Measurements from ENCODE around the gene MCM8. TPM values are rescaled to one million over a fixed set of nuclear protein-coding genes. Genes with fewer than 3 reads are reported as not detected.

The MCM8 gene
- total and polyA plus RNA-seq, 4 donors: 0.49 to 11.0 (median 1.5) TPM

DNA sequence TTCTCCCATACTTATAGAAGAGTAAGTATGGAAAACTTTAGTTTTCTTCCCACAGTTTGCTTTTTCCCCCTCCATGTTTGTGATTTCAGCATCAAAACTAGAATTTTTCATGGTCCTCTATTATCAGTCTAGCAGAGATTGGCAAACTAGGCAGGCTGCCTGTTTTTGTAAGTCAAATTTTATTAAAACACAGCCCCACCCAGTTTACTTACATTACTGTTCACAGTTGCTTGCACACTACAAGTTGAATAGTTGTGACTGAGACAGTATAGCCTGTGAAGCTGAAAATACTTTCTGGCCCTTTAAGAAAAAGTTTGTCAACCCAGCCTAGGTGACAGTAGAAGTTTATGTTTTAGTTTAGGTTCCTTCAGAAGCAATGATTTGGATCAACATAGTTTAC is 19.5 kb downstream of the MCM8 start:
- DNase-seq (ENCODE audit: low spot score): no peak
- peaks cover 0 to 8% (median 3%) of the 10 kb centered on the region in 4 donors for H3K36me3 ChIP-seq (ENCODE audit: control insufficient read depth in 4 of 4, insufficient read depth in 3 of 4, low read depth in 1 of 4, low read length in 3 of 4)
- no peak overlapping the region for H3K27ac ChIP-seq (ENCODE audit: low read depth in 1 of 2, low read length in 2 of 2)
- TF ChIP-seq, protein P1, sequence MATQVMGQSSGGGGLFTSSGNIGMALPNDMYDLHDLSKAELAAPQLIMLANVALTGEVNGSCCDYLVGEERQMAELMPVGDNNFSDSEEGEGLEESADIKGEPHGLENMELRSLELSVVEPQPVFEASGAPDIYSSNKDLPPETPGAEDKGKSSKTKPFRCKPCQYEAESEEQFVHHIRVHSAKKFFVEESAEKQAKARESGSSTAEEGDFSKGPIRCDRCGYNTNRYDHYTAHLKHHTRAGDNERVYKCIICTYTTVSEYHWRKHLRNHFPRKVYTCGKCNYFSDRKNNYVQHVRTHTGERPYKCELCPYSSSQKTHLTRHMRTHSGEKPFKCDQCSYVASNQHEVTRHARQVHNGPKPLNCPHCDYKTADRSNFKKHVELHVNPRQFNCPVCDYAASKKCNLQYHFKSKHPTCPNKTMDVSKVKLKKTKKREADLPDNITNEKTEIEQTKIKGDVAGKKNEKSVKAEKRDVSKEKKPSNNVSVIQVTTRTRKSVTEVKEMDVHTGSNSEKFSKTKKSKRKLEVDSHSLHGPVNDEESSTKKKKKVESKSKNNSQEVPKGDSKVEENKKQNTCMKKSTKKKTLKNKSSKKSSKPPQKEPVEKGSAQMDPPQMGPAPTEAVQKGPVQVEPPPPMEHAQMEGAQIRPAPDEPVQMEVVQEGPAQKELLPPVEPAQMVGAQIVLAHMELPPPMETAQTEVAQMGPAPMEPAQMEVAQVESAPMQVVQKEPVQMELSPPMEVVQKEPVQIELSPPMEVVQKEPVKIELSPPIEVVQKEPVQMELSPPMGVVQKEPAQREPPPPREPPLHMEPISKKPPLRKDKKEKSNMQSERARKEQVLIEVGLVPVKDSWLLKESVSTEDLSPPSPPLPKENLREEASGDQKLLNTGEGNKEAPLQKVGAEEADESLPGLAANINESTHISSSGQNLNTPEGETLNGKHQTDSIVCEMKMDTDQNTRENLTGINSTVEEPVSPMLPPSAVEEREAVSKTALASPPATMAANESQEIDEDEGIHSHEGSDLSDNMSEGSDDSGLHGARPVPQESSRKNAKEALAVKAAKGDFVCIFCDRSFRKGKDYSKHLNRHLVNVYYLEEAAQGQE (IDR thresholded peaks at IDR 0.05): no peak
- no peak for TF ChIP-seq RAD21 (IDR thresholded peaks at IDR 0.05)
- TF ChIP-seq EGR1 (IDR thresholded peaks at IDR 0.05; ENCODE audit: low read depth in 2 of 2): no peak
- no peak for TF ChIP-seq YY1 (IDR thresholded peaks at IDR 0.05)
- TF ChIP-seq HNF4A (conservative IDR thresholded peaks at IDR 0.05): no peak
- no peak for TF ChIP-seq JUND (IDR thresholded peaks at IDR 0.05)
- TF ChIP-seq TAF1 (conservative IDR thresholded peaks at IDR 0.05): no peak
- TF ChIP-seq, protein P2, sequence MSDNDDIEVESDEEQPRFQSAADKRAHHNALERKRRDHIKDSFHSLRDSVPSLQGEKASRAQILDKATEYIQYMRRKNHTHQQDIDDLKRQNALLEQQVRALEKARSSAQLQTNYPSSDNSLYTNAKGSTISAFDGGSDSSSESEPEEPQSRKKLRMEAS (IDR thresholded peaks at IDR 0.05): no peak
- no peak for TF ChIP-seq GABPA (IDR thresholded peaks at IDR 0.05 in 1 of 2, conservative IDR thresholded peaks at IDR 0.05 in 1 of 2)
- no peaks in the 10 kb centered on the region for H3K4me1 ChIP-seq (ENCODE audit: control insufficient read depth in 4 of 4, insufficient read depth in 4 of 4, low read length in 3 of 4)
- no peak overlapping the region for H3K9ac ChIP-seq (ENCODE audit: low read depth in 1 of 2, low read length in 2 of 2)
- H3K9me3 ChIP-seq (ENCODE audit: control insufficient read depth in 4 of 4, low read length in 3 of 4): no peaks in the 10 kb centered on the region
- H3K4me3 ChIP-seq (ENCODE audit: low read depth in 1 of 3, low read length in 3 of 3): no peak overlapping the region
- no peaks in the 10 kb centered on the region for H3K27me3 ChIP-seq (ENCODE audit: control insufficient read depth in 4 of 4, insufficient read depth in 4 of 4, low read length in 3 of 4)

DNA sequence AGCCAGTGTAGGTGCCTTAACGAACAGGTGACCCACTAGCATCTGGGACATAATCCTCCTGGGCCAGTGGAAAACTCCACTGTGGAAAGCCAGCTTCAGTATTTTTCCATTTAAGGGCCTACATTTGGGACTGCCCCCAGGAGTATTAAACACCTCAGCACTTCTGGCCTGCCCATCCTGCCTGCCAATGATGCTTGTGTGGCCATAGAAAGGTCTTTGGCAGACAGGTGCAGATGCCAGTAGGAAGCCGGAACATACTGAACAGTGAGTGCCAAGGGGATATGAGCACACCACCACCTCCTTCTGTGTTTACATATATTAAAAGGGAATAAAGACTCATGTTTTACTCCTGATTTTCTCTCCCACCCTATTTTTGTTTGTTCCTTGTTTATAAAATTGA is 19.9 kb downstream of the MCM8 start:
- Histone ChIP-seq H3K9ac (ENCODE audit: low read depth in 1 of 2, low read length in 2 of 2) (no peak overlapping the region), H3K4me3 (ENCODE audit: low read depth in 1 of 3, low read length in 3 of 3) (no peak overlapping the region)
- TF ChIP-seq FOXA1 (IDR thresholded peaks at IDR 0.05) (no peak), GABPA (IDR thresholded peaks at IDR 0.05 in 1 of 2, conservative IDR thresholded peaks at IDR 0.05 in 1 of 2) (no peak), FOXA2 (IDR thresholded peaks at IDR 0.05) (no peak)

DNA sequence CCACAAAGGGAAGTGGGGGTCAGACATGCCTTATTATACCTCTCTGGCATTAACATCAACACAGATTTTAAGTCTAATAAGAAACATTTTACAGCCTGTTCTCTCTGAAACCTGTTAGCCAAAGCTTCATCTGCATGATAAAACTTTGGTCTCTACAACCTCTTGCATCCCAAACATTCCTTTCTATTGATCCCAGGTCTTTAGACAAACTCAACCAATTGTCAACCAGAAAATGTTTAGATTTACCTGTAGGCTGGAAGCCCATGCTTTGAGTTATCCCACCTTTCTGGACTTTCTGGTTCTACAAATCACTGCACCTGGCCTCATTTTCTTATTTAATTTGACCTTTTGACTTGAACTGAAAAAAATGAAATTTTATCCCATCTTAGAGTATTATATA is 20.8 kb downstream of the MCM8 start:
- no peaks in the 10 kb centered on the region for H3K27me3 ChIP-seq (ENCODE audit: control insufficient read depth in 4 of 4, insufficient read depth in 4 of 4, low read length in 3 of 4)
- H3K27ac ChIP-seq (ENCODE audit: low read depth in 1 of 2, low read length in 2 of 2): no peak overlapping the region
- DNase-seq (ENCODE audit: low spot score): no peak
- H3K9me3 ChIP-seq (ENCODE audit: control insufficient read depth in 4 of 4, low read length in 3 of 4): no peaks in the 10 kb centered on the region
- H3K36me3 ChIP-seq (ENCODE audit: control insufficient read depth in 4 of 4, insufficient read depth in 3 of 4, low read depth in 1 of 4, low read length in 3 of 4): peaks cover 0 to 8% (median 3%) of the 10 kb centered on the region in 4 donors
- H3K4me3 ChIP-seq (ENCODE audit: low read depth in 1 of 3, low read length in 3 of 3): no peak overlapping the region
- no peak overlapping the region for H3K9ac ChIP-seq (ENCODE audit: low read depth in 1 of 2, low read length in 2 of 2)
- H3K4me1 ChIP-seq (ENCODE audit: control insufficient read depth in 4 of 4, insufficient read depth in 4 of 4, low read length in 3 of 4): no peaks in the 10 kb centered on the region
- TF ChIP-seq, protein P1 (IDR thresholded peaks at IDR 0.05): no peak
- TF ChIP-seq JUND (IDR thresholded peaks at IDR 0.05) (no peak), GABPA (IDR thresholded peaks at IDR 0.05 in 1 of 2, conservative IDR thresholded peaks at IDR 0.05 in 1 of 2) (no peak), FOXA2 (IDR thresholded peaks at IDR 0.05) (no peak), NR2F2 (IDR thresholded peaks at IDR 0.05) (no peak), HNF4A (conservative IDR thresholded peaks at IDR 0.05) (no peak), RXRA (IDR thresholded peaks at IDR 0.05) (no peak), EGR1 (IDR thresholded peaks at IDR 0.05; ENCODE audit: low read depth in 2 of 2) (no peak), SP1 (IDR thresholded peaks at IDR 0.05) (no peak), RAD21 (IDR thresholded peaks at IDR 0.05) (no peak), HNF4G (IDR thresholded peaks at IDR 0.05) (no peak)
- TF ChIP-seq, protein P3, sequence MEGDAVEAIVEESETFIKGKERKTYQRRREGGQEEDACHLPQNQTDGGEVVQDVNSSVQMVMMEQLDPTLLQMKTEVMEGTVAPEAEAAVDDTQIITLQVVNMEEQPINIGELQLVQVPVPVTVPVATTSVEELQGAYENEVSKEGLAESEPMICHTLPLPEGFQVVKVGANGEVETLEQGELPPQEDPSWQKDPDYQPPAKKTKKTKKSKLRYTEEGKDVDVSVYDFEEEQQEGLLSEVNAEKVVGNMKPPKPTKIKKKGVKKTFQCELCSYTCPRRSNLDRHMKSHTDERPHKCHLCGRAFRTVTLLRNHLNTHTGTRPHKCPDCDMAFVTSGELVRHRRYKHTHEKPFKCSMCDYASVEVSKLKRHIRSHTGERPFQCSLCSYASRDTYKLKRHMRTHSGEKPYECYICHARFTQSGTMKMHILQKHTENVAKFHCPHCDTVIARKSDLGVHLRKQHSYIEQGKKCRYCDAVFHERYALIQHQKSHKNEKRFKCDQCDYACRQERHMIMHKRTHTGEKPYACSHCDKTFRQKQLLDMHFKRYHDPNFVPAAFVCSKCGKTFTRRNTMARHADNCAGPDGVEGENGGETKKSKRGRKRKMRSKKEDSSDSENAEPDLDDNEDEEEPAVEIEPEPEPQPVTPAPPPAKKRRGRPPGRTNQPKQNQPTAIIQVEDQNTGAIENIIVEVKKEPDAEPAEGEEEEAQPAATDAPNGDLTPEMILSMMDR (IDR thresholded peaks at IDR 0.05; ENCODE audit: low read depth, low read length, missing input control): no peak
- TF ChIP-seq, protein P4, sequence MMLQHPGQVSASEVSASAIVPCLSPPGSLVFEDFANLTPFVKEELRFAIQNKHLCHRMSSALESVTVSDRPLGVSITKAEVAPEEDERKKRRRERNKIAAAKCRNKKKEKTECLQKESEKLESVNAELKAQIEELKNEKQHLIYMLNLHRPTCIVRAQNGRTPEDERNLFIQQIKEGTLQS (IDR thresholded peaks at IDR 0.05): no peak

More for the DNA sequence above, 19.9 kb downstream of the MCM8 start:
- no peak overlapping the region for H3K27ac ChIP-seq (ENCODE audit: low read depth in 1 of 2, low read length in 2 of 2)
- H3K4me1 ChIP-seq (ENCODE audit: control insufficient read depth in 4 of 4, insufficient read depth in 4 of 4, low read length in 3 of 4): no peaks in the 10 kb centered on the region
- 90% methylated on average over 2 of the region's 2 CpGs for WGBS
- H3K27me3 ChIP-seq (ENCODE audit: control insufficient read depth in 4 of 4, insufficient read depth in 4 of 4, low read length in 3 of 4): no peaks in the 10 kb centered on the region
- H3K9me3 ChIP-seq (ENCODE audit: control insufficient read depth in 4 of 4, low read length in 3 of 4): no peaks in the 10 kb centered on the region
- peaks cover 0 to 8% (median 3%) of the 10 kb centered on the region in 4 donors for H3K36me3 ChIP-seq (ENCODE audit: control insufficient read depth in 4 of 4, insufficient read depth in 3 of 4, low read depth in 1 of 4, low read length in 3 of 4)
- DNase-seq (ENCODE audit: low spot score): no peak

Data from liver (tissue), 9 donors.